Stimulated activated naive CD4-positive, alpha-beta T cell treated with Interleukin-2 at 50 U/mL for 16 hours (primary cell): ENCODE measurements around the gene GNAT1.
"Not testable (repeated sequence)": the region's sequence is repeated elsewhere in the genome, so short reads cannot be mapped to it uniquely, and the experiment has no call there.

ENCODE experiments used
- DNase-seq: peaks from one replicate; lab custom pipeline; 2025; lab: John Stamatoyannopoulos, UW

GNAT1 gene

DNA sequence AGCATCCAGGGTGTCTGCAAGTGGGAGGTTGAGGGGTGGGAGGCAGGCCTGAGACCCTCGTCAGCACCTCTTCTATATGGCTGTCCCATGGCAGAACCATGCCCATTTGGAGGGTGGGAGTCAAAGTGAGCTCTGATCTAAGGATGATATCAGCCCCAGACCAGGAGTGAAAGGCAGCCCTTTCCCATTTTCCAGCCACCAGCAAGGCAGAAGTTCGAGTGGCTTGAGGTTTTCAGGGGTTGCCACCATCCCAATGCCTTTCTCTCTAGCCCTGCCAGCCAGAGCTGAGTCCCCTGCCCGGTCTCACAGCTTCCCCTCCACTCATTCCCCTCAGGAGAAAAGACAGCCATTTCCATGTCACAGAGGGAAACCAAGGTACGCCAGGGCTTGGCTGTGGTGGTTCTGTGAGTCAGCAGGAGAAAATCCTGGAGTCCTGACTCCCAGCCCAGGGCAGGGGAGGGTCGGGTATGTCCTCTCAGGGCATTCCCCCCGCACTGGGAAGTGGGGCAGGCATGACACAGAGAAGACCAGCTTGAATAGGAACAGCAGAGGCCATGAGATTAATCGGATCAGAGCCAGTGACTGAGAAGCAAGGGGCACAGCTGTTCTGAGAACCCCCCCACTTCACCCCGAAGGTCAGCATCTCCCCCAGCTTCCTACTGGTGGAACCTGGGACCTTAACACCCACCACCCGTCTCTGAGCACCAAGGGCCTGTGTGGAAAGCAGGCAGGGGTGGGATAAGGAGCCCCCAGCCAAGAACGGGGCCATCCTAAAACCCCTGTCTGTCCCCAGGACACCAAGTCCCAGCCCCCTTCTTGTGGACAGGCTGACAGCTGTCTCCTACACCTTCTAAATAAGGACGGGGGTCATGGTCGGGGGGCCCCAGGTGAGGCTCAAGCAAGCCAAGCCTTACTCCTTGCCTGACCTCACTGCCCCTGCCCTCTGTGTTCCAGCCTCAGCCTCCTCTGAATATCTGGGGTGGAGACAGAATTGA is 12.7 kb downstream of the GNAT1 start:
- no peak for DNase-seq

DNA sequence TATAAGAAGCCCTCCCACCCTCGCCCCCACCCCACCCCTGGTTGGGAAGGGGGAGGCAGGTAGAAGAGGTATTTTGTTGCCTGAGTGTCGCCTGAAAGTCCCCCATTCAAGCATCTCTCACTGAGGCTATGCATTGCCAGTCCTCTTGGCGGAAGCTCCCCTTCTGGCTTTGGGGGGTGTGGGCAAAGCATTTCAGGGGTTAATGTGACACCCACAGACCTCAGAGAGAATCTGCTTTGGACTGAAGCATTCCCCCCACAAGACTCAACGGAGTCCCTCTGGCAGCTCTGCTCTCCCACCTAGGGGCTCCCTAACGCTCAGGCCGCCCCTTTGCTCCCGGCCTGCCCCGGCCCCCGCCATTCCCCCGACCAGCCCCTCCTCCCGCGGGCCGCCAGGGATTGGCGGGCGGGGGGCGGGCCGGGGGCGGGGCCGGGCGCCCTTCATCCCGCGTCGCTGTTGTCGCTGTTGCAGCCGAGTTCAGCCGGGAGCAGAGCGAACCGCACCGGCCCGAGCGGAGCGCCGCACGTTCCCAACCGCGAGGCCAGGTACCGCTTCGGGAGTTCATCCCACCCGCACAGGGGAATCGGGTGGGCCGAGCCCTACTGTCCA is 13.5 kb downstream of the GNAT1 start, which contains the start of gene SLC38A3:
TSS of gene SLC38A3 (plus strand) at position 468 of the 609 bp plus-strand sequence. CDS start 8,929 bp downstream, outside the sequence.
- no peak for DNase-seq

DNA sequence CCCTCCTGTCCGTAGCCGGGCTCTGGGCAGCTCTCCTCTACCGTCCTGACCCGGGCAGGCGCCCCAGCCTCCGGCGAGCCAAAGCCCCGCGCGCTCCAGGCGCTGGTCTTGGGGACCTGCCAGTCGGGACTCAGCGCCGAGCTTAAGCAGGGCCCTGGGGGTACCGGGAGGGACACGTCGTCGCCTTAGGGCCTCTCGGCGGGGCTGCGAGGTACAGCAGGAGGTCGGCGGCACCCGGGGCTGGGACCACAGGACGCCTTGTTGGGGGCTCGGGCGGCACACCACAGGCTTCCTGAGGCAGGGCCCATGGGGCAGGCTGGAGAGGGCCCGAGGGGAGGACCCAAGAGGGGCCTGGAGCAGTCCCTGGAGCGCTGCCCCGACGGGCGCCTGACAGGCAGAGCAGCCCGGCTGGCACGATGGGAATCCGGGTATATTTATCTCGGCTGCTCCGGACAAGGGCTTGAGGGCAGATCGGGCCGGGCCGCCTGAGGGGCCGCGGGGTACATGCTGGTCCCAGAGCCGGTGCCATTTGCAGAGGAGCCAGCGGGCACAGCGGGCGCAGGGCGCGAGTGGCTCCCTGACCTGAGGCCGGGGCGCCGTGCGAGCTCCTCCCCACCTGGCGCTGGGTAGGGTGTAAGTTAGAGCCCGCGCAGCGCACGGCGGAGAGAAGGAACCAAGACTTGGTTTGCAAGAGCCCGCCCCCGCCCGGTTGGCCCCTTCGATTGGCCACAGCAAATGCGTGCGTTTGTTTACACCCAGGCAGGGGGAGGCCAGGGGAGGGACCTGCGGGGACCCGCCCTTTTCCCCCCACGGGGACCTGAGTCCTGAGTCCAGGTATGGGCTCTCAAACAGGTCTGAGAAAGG is 14.2 kb downstream of the GNAT1 start:
- peak; percentile 30 for DNase-seq

DNA sequence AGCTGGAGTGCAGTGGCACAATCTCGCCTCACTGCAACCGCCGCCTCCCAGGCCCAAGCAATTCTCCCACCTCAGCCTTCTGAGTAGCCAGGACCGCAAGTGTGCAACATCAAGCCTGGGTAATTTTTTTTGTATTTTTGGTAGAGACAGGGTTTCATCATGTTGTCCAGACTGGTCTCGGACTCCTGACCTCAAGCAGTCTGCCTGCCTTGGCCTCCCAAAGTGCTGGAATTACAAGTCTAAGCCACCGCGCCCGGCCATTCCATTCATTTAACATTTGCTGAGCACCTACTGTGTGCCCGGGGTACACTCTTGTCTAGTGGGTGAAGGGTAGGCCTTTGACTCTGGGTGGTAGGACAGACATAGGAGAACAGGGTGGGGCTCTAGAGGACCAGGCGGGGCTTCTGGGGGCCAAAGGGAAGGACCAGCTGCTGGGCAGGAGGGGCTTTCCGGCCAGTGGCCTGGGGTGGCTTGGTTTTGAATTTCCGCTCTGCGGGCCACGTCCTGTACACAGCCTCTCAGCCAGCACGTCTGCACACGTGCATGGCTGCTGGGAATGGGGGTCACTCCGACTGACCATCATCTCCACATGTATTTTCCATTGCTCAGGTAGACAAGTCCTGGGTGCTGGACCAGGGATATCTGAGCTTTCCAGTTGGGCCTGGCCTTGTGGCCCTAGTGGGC is 16.1 kb downstream of the GNAT1 start:
- no peak for DNase-seq

DNA sequence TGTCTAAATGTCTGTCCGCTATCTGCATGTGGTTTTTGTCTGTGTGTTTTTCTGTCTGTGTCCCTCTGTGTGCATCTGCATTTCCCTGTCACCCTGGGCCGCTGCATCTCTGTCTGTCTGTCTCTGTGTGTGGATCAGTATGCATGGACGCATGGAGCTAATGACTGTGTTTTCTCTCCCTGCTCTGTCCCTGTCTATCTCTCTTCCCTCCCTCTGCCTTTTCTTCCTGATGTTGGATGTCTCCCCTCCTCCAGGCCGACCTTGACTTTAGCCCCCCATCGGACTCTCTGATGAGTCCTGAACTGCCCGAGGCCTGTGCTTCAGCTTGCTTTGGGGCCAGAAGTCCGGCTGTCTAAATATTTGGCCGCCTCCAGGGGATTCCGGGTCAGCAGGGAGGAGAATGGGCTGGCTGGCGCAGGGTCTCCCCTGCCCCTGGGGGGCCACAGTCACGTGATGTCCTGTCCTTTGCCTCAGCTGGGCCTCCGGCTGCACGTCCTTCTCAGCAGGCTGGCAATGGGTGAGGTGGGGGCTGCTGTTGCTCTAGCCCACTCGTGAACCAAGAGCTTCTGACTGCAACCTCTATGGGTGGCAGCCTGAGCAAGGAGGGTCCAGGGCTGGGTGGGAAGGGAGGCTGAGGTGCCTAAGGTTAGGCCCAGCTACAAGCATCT is 17.4 kb downstream of the GNAT1 start:
- DNase-seq: no peak

DNA sequence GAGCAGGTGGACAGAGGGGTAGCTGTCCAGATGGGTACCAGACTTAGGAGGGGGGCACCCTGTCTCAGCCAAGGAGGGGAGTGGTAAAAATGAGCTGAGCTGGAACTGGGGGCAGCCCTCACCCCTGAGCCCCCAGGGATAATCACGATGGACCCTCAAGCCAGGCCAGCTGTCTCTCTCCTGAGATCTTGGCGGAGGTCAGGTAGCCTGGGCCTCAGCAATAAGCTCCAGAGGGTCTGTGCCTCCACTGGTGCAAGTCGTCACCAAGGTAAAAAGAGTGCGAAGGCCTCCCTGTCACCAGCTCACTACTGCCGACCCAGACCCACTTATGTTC is 18.7 kb downstream of the GNAT1 start:
- DNase-seq: no peak

DNA sequence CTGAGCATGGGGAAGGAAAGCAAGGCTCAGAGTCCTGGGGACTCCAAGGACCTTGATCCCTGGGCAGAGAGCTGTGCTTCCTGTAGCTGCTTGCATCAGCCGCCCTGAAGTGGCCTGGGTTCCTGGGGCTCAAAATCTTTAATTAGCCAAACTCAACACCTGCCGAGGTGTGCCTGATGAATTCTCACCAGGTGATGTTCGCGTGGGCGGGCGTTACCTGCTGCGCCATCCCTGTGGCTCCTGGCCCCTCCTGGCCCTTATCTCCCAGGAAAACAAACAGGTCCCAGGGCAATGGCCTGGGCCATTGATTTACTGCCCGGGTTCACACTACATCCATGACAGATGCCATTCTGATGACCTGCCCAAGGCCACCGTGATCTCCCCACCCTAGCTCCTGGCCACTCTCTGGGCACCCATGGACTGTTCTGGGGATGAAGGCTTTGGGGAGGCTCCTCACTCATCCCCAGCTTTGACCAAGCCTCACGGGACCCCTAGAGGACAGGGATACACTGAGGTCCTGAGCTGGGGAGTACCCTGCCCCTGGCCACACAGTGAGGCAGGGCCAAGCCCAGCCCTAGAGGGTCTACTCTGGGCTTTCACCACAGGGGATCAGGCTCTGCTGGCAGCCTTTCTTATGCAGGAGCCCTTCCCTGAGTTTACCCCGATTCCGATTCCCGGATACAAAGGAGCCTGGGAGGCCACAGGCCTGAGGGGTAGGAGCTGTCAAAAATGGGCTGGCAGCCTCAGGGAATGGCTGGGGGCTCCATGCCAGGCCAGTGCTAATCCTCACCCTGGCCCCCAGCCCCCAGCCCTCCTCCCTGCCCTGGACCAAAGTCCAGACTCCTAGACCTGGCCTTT is 19.3 kb downstream of the GNAT1 start:
- DNase-seq: no peak

DNA sequence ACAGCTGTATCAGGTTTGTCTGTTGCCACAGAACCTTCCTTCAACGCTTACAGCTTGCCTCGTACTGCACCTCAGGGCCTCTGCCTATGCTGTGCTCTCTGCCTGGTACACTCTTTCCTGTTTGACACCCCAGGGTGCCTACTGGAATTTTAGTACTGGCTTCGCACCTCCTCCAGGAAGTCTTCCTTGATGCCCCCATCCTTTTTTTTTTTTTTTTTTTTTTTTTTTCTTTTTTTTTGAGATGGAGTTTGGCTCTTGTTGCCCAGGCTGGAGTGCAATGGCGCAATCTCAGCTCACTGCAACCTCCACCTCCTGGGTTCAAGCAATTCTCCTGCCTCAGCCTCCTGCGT is 19.9 kb downstream of the GNAT1 start:
- not testable (repeated sequence) for DNase-seq

DNA sequence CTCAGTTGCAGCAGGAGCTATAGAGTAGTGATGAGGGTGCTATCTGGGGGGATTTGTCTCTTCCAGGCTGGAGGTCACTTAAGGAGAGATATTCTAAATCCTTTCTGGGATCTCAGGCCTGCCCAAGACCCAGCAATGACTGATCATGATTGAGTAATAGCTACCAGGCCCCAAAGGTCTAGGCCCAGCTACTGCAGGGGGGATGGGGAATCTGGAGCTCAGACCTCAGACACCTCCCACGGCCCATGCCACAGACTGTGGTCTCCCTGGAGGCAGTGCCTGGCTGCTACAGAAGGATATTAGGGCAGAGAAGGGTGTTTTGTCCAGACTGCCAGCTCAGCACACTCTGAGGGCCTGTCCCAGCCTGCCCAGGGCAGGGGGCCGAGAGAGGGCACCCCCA is 20.5 kb downstream of the GNAT1 start:
- no peak for DNase-seq

DNA sequence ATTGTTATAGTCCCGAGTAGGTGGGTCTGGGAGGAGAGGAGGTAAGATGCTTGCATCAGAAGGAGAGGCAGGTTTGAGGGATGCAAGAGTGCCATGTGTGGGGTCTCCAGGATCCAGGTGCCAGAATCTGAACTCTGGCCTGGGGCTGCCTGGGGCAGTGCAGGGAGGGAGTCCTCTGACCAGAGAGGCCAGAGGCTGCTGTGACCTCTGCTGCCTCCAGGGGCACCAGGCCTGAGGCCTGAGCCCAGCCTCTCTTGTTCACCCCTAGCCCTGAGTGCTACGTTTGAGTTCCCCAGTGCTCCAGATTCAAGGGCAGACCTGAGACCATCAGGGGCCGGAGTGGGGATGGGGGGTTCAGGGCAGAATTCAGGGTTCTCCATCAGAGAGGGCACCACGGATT is 21.1 kb downstream of the GNAT1 start:
- no peak for DNase-seq

DNA sequence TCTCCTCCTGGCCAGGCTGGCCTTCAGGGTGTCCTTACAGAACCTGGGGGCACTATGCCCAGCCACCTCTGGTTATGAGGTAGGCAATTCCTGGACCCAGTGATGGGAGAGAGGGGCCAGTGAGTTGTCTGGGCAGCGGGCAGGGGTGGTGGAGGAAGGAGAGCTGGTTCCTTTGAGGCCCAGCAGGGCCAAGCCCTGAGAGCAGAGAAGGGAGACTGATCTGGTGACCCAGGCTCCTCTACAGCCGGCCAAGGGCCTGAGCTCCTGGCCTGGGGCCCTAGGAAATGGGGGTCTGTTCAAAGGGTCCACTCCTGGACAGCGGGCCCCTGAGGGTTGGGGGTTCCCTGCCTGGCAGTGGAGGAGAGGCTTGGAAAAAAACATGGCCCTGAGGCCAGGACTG is 21.6 kb downstream of the GNAT1 start:
- DNase-seq: no peak

DNA sequence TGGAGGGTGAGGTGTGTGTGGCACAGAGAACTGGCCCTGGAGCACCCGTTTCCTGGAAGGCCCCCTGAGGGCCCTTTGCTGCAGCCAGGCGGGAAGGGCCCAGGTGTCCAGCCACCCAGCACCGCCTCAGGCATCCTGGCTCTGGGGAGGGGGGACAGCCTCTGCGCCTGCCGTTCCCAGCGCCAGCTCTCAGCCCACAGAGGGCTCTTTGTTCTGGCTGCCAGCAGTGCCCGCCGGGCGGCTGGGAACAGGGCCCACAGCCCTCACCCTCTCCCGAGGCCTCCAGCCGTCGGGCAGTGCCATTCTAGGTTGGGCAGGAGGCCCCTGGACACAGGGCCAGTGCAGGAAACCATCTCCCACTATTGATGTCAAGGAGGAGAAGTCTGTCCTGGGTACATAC is 22.0 kb downstream of the GNAT1 start:
- no peak for DNase-seq

DNA sequence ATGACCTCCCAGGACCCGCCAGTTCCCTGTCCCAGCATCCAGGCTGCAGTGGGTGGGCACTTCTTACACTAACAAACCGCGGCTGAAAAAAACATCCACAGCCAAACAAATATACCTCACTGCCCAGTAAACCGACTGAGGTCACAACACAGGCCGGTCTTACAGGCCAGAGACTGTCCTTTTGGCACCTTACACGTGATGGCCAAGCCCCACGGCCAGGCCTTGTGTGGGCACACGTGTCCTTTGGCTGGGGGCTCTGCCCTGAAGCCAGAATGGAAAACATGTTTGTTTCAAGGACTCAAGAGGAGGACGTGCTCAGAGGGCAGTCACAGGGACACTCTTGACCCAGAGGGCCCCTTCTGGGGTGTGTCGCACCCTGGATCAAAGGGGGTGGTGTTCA is 23.4 kb downstream of the GNAT1 start:
- DNase-seq: no peak

DNA sequence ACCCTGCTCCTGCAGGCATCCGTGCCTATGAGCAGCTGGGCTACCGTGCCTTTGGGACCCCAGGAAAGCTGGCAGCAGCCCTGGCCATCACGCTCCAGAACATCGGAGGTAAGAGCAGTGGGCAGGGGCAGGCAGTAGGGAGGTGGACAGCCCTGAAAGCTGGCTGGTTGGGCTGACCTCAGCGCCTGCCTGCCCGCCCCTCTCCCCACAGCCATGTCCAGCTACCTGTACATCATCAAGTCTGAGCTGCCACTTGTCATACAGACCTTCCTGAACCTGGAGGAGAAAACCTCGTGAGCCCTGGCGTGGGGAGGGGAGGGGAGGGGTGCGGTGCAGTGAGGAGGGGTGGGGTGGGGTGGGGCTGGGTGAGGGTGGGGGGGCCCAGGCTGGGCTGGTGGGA is 24.1 kb downstream of the GNAT1 start:
- DNase-seq: no peak

DNA sequence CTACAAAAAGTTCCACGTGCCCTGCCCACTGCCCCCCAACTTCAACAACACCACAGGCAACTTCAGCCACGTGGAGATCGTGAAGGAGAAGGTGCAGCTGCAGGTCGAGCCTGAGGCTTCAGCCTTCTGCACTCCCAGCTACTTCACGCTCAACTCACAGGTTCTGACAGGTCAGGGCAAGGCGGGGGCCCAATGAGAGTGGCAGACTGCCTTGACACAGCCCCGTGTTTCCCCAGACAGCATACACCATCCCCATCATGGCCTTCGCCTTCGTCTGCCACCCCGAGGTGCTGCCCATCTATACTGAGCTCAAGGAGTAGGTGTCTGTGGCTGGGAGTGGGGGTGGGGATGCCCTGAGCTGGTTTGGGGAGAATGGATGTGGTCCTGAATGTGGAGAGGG is 26.3 kb downstream of the GNAT1 start:
- DNase-seq: no peak

DNA sequence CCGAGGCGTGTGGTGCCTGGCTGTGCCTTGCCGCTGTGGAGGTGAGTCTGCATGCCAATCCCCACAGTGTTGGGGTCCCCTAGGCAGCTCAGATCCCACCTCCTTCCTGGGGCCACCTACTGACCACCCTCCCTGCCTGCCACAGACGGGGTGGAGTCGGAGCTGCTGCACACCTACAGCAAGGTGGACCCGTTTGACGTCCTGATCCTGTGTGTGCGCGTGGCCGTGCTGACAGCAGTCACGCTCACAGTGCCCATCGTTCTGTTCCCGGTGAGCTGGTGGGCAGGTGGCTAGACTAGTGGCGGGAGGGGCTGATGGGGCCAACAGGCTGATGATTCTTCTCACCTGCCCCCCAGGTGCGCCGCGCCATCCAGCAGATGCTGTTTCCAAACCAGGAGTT is 27.0 kb downstream of the GNAT1 start:
- DNase-seq: no peak

DNA sequence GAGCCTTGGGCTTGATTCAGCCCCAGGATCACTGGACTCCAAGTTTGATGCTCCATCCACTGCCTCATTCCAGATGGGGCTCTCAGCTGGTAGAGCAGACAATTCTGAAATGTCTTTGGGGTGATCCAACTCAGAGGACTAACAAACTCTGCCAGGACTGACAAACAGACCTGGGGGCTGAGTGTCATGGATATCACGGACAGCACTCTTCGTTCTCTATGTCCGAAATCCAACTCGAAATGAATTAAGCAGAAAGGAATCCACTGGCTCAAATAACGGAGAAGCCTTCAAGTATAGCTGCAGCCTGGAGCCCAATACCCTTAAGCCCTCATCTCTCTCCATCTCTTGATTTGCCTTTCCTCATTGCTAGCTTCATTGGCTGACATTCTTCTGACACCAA is 27.9 kb downstream of the GNAT1 start:
- no peak for DNase-seq

DNA sequence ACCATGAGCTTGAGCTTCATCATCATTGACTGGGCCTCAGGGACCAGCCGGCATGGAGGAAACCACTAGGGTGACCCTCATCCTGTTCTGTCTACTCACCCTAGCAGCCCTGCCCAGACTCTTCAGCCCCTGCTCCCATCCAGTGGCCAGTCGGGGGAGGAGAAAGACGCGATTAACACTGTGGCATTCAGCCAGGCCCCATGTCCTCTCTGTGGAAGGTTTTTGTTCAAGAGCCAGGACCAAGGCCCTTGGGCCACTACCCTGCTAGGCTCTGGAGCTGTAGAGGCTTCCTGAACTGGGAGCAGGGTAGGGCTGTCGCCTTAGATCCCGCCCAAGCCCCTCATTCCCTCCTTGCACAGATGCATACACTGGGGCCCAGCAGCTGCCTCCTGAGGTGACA is 28.7 kb downstream of the GNAT1 start:
- no peak for DNase-seq

DNA sequence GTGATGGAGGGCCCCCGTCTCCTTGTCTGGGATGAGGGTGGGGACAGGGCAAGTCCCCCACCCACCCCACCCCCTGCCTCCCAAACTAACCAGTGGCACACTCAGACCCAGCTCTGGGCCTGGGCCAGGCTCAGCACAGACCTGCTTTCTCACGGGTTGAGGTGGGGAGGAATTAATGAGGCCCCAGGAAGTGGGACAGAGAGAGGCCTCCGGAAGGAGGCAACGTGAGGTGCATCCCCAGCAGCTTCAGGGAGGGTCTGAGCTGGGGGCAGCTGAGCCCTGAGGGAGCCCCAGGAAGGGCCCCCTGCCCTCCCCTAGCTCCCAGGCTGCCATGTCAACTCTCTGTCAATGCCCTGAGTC is 29.6 kb downstream of the GNAT1 start:
- no peak for DNase-seq

DNA sequence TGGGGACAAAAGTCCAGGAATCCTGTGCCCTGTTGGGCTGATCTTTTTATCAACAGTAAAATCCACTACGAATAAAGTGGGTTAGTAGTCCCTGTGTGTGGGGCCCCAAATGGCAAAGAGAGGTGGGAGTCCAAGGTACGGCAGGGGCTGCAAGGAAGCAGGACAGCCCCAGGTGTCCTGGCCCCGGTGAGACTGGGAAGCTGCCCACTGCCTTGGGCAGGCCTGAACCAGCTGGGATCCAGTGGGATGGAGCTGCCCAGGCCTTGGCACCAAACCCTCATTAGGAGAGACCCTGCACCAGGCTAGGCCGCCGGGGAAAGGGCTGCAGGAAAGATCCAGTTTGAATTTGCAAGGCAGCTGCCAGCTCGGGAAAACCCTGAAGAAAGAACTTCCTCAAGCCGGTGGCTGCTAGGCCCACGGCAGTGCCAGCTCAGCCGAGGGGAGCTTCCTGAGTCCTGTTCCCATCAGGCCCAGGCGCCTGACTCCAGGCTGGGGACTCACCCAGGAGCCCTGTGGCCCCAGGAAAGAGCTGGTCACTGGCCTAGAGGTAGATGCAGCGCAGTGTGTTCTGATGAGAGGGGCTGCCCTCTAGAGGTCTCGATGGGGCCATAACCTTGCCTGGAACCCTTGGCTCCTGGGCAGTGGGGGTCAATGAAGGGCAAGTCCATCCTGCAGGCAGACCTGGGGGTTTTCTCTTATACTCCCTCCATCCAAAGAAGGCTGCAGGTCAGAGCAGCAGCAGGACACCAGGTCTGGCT is 30.2 kb downstream of the GNAT1 start:
- no peak for DNase-seq
